ENCODE data around the gene FSTL4.

The FSTL4 gene

GRCh38 chr5:133483406-133484090, 128.8 kb downstream of the FSTL4 start:
- Histone ChIP-seq H3K4me3 (ENCODE audit: low read length in 2 of 2) (no peak overlapping the region), H3K36me3 (ENCODE audit: control insufficient read depth in 2 of 2, insufficient read depth in 2 of 2, low read length in 2 of 2) (no peaks in the 10 kb centered on the region), H3K9ac (ENCODE audit: low read length in 2 of 2) (no peak overlapping the region), H3K27me3 (ENCODE audit: control insufficient read depth in 1 of 2, insufficient read depth in 2 of 2, low read length in 2 of 2) (peaks cover 0 to 4% of the 10 kb centered on the region in 2 donors), H3K27ac (ENCODE audit: low read length) (no peak overlapping the region), H3K9me3 (ENCODE audit: control insufficient read depth in 2 of 2, low read length in 2 of 2) (no peaks in the 10 kb centered on the region), H3K4me1 (ENCODE audit: control insufficient read depth, insufficient read depth, low read length) (no peaks in the 10 kb centered on the region)

GRCh38 chr5:133482028-133482427, 130.3 kb downstream of the FSTL4 start:
- no peak overlapping the region for H3K4me3 ChIP-seq (ENCODE audit: low read length in 2 of 2)
- H3K27me3 ChIP-seq (ENCODE audit: control insufficient read depth in 1 of 2, insufficient read depth in 2 of 2, low read length in 2 of 2), result peaks cover 0 to 4% of the 10 kb centered on the region in 2 donors
- H3K9me3 ChIP-seq (ENCODE audit: control insufficient read depth in 2 of 2, low read length in 2 of 2), result no peaks in the 10 kb centered on the region
- no peaks in the 10 kb centered on the region for H3K36me3 ChIP-seq (ENCODE audit: control insufficient read depth in 2 of 2, insufficient read depth in 2 of 2, low read length in 2 of 2)
- no peak overlapping the region for H3K27ac ChIP-seq (ENCODE audit: low read length)
- no peak overlapping the region for H3K9ac ChIP-seq (ENCODE audit: low read length in 2 of 2)
- H3K4me1 ChIP-seq (ENCODE audit: control insufficient read depth, insufficient read depth, low read length), result no peaks in the 10 kb centered on the region

- Histone ChIP-seq H3K9me3 (ENCODE audit: control insufficient read depth in 2 of 2, low read length in 2 of 2) (no peaks in the 10 kb centered on the region), H3K4me3 (ENCODE audit: low read length in 2 of 2) (no peak overlapping the region), H3K27me3 (ENCODE audit: control insufficient read depth in 1 of 2, insufficient read depth in 2 of 2, low read length in 2 of 2) (peaks cover 0 to 2% of the 10 kb centered on the region in 2 donors), H3K9ac (ENCODE audit: low read length in 2 of 2) (no peak overlapping the region), H3K27ac (ENCODE audit: low read length) (no peak overlapping the region), H3K4me1 (ENCODE audit: control insufficient read depth, insufficient read depth, low read length) (no peaks in the 10 kb centered on the region), H3K36me3 (ENCODE audit: control insufficient read depth in 2 of 2, insufficient read depth in 2 of 2, low read length in 2 of 2) (no peaks in the 10 kb centered on the region)
These were observed 131.5 kb downstream of the FSTL4 start for GRCh38 chr5:133480866-133481265.

GRCh38 chr5:133480366-133480765, 132.0 kb downstream of the FSTL4 start:
- H3K4me3 ChIP-seq (ENCODE audit: low read length in 2 of 2), result no peak overlapping the region
- no peaks in the 10 kb centered on the region for H3K4me1 ChIP-seq (ENCODE audit: control insufficient read depth, insufficient read depth, low read length)
- H3K36me3 ChIP-seq (ENCODE audit: control insufficient read depth in 2 of 2, insufficient read depth in 2 of 2, low read length in 2 of 2), result no peaks in the 10 kb centered on the region

GRCh38 chr5:133478199-133478985, 133.9 kb downstream of the FSTL4 start:
- no peak overlapping the region for H3K27ac ChIP-seq (ENCODE audit: low read length)
- no peaks in the 10 kb centered on the region for H3K9me3 ChIP-seq (ENCODE audit: control insufficient read depth in 2 of 2, low read length in 2 of 2)
- no peaks in the 10 kb centered on the region for H3K4me1 ChIP-seq (ENCODE audit: control insufficient read depth, insufficient read depth, low read length)
- no peaks in the 10 kb centered on the region for H3K27me3 ChIP-seq (ENCODE audit: control insufficient read depth in 1 of 2, insufficient read depth in 2 of 2, low read length in 2 of 2)
- H3K36me3 ChIP-seq (ENCODE audit: control insufficient read depth in 2 of 2, insufficient read depth in 2 of 2, low read length in 2 of 2), result no peaks in the 10 kb centered on the region
- H3K4me3 ChIP-seq (ENCODE audit: low read length in 2 of 2), result no peak overlapping the region
- no peak overlapping the region for H3K9ac ChIP-seq (ENCODE audit: low read length in 2 of 2)

More at GRCh38 chr5:133480366-133480765, 132.0 kb downstream of the FSTL4 start:
- Histone ChIP-seq H3K9me3 (ENCODE audit: control insufficient read depth in 2 of 2, low read length in 2 of 2) (no peaks in the 10 kb centered on the region), H3K9ac (ENCODE audit: low read length in 2 of 2) (no peak overlapping the region), H3K27ac (ENCODE audit: low read length) (no peak overlapping the region), H3K27me3 (ENCODE audit: control insufficient read depth in 1 of 2, insufficient read depth in 2 of 2, low read length in 2 of 2) (peaks cover 0 to under 1% of the 10 kb centered on the region in 2 donors)

GRCh38 chr5:133475986-133476385, 136.4 kb downstream of the FSTL4 start:
- H3K27me3 ChIP-seq (ENCODE audit: control insufficient read depth in 1 of 2, insufficient read depth in 2 of 2, low read length in 2 of 2), result peaks cover 2 to 5% of the 10 kb centered on the region in 2 donors
- no peaks in the 10 kb centered on the region for H3K4me1 ChIP-seq (ENCODE audit: control insufficient read depth, insufficient read depth, low read length)
- no peak overlapping the region for H3K27ac ChIP-seq (ENCODE audit: low read length)
- no peak overlapping the region for H3K9ac ChIP-seq (ENCODE audit: low read length in 2 of 2)
- no peak overlapping the region for H3K4me3 ChIP-seq (ENCODE audit: low read length in 2 of 2)
- no peaks in the 10 kb centered on the region for H3K36me3 ChIP-seq (ENCODE audit: control insufficient read depth in 2 of 2, insufficient read depth in 2 of 2, low read length in 2 of 2)
- H3K9me3 ChIP-seq (ENCODE audit: control insufficient read depth in 2 of 2, low read length in 2 of 2), result no peaks in the 10 kb centered on the region

DNA sequence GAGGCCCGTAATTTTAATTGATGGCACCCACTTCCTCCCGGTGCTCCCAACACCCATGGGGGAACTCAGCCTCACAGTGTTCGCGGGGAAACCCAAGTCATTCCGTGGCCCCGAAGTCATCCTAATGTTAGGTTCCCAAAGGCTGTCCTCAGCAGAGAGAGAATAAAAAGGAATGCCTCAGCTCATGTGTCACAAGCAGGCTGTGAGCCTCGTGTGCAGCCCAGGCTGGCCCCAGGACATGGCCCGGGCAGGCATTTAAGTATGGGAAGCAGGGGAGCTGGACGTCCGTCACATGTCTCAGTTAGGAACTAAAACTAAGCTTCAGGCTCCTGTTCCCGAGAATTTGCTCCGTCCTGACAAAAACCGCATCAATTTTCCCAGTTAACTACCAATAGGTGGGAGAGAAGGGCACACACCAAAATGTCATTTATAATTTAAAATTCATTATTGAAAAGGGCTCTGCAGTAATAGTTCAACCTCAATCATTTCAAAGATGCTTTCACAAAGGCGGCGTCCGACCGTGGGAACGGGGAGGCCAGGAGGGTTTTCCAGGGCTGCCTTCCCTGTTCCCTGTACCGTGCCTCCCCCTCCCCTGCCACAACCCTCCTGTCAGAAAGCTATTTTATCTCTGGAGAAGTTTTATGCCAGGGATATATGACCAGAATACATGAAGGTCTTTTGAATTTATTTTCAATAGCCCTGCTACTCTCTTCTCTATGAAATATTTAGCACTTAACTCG, 137.3 kb downstream of the FSTL4 start:
- Histone ChIP-seq H3K4me1 (ENCODE audit: control insufficient read depth, insufficient read depth, low read length) (no peaks in the 10 kb centered on the region), H3K9ac (ENCODE audit: low read length in 2 of 2) (no peak overlapping the region), H3K9me3 (ENCODE audit: control insufficient read depth in 2 of 2, low read length in 2 of 2) (no peaks in the 10 kb centered on the region), H3K36me3 (ENCODE audit: control insufficient read depth in 2 of 2, insufficient read depth in 2 of 2, low read length in 2 of 2) (no peaks in the 10 kb centered on the region), H3K27me3 (ENCODE audit: control insufficient read depth in 1 of 2, insufficient read depth in 2 of 2, low read length in 2 of 2) (peaks cover 2 to 5% of the 10 kb centered on the region in 2 donors), H3K4me3 (ENCODE audit: low read length in 2 of 2) (no peak overlapping the region), H3K27ac (ENCODE audit: low read length) (no peak overlapping the region)

DNA sequence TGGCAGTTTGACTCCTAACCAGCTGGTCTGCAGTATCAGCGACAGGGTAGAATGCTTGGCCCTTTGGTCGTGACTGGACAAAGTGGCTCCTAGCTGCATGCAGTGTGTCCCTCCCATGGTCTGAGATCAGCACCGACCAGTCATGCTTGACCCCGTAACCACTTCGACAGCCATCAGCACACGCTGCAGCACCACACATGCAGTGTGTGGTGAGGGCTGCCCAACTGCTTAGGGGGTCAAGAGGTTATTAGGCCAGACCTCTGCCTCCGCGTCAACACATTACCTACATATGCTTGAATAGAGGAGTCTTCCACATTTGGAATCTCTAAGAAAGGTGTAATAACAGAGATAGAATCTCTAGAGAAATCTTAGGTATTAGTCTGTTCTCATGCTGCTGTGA, 139.1 kb downstream of the FSTL4 start:
- no peaks in the 10 kb centered on the region for H3K9me3 ChIP-seq (ENCODE audit: control insufficient read depth in 2 of 2, low read length in 2 of 2)
- no peak overlapping the region for H3K9ac ChIP-seq (ENCODE audit: low read length in 2 of 2)
- no peak overlapping the region for H3K27ac ChIP-seq (ENCODE audit: low read length)
- H3K36me3 ChIP-seq (ENCODE audit: control insufficient read depth in 2 of 2, insufficient read depth in 2 of 2, low read length in 2 of 2), result no peaks in the 10 kb centered on the region
- H3K4me1 ChIP-seq (ENCODE audit: control insufficient read depth, insufficient read depth, low read length), result no peaks in the 10 kb centered on the region
- H3K27me3 ChIP-seq (ENCODE audit: control insufficient read depth in 1 of 2, insufficient read depth in 2 of 2, low read length in 2 of 2), result peaks cover 2 to 5% of the 10 kb centered on the region in 2 donors
- no peak overlapping the region for H3K4me3 ChIP-seq (ENCODE audit: low read length in 2 of 2)

GRCh38 chr5:133472829-133473228, 139.5 kb downstream of the FSTL4 start:
- Histone ChIP-seq H3K36me3 (ENCODE audit: control insufficient read depth in 2 of 2, insufficient read depth in 2 of 2, low read length in 2 of 2) (no peaks in the 10 kb centered on the region), H3K27ac (ENCODE audit: low read length) (no peak overlapping the region), H3K4me3 (ENCODE audit: low read length in 2 of 2) (no peak overlapping the region), H3K4me1 (ENCODE audit: control insufficient read depth, insufficient read depth, low read length) (no peaks in the 10 kb centered on the region), H3K27me3 (ENCODE audit: control insufficient read depth in 1 of 2, insufficient read depth in 2 of 2, low read length in 2 of 2) (peaks cover 2 to 5% of the 10 kb centered on the region in 2 donors), H3K9me3 (ENCODE audit: control insufficient read depth in 2 of 2, low read length in 2 of 2) (no peaks in the 10 kb centered on the region), H3K9ac (ENCODE audit: low read length in 2 of 2) (no peak overlapping the region)

GRCh38 chr5:133471699-133472098, 140.6 kb downstream of the FSTL4 start:
- Histone ChIP-seq H3K9me3 (ENCODE audit: control insufficient read depth in 2 of 2, low read length in 2 of 2) (no peaks in the 10 kb centered on the region), H3K27me3 (ENCODE audit: control insufficient read depth in 1 of 2, insufficient read depth in 2 of 2, low read length in 2 of 2) (peaks cover 2 to 5% of the 10 kb centered on the region in 2 donors), H3K4me1 (ENCODE audit: control insufficient read depth, insufficient read depth, low read length) (no peaks in the 10 kb centered on the region), H3K36me3 (ENCODE audit: control insufficient read depth in 2 of 2, insufficient read depth in 2 of 2, low read length in 2 of 2) (no peaks in the 10 kb centered on the region), H3K4me3 (ENCODE audit: low read length in 2 of 2) (no peak overlapping the region), H3K9ac (ENCODE audit: low read length in 2 of 2) (no peak overlapping the region), H3K27ac (ENCODE audit: low read length) (no peak overlapping the region)

Measured in stomach smooth muscle (tissue), 2 donors.